AG04450 (cell line): Measurements from ENCODE around the gene SLAMF9. TPM values are rescaled to one million over a fixed set of nuclear protein-coding genes. Genes with fewer than 3 reads are reported as not detected.

Source experiments
- CTCF ChIA-PET: fragments of 300-600, 350-600 bp; formaldehyde crosslinking; extraction: SDS; loops from one replicate; lab custom pipeline; 2022; ENCODE audit warnings: antibody characterized with exemption, inconsistent platforms; lab: Charles Lee
- POLR2A ChIA-PET: fragments of 350-600 bp; formaldehyde crosslinking; extraction: SDS; loops from one replicate; lab custom pipeline; 2021; ENCODE audit warnings: antibody characterized with exemption, inconsistent platforms; lab: Yijun Ruan, JAX
- DNase-seq: peaks from one replicate; pipeline ENCODE4 v3.0.0-alpha.2; 2011; ENCODE audit warnings: low read depth, low spot score
- H3K27ac ChIP-seq: one replicate; pipeline ENCODE4 v1.5.1; 2012; ENCODE audit warnings: low read depth, low read length, control low read depth
- H3K27me3 ChIP-seq: one replicate; pipeline ENCODE4 v1.6.0; 2012; ENCODE audit warnings: low read length; ENCODE audit not compliant: control insufficient read depth, insufficient read depth
- H3K4me3 ChIP-seq: 2 replicates; pipeline ENCODE4 v1.5.1; 2011; ENCODE audit warnings: mild to moderate bottlenecking, low read depth, low read length, control low read depth
- H3K9me3 ChIP-seq: 2 replicates; pipeline ENCODE4 v1.5.1; 2012; ENCODE audit warnings: low read length; ENCODE audit not compliant: control insufficient read depth, insufficient read depth
- polyA plus RNA-seq: library from polyadenylated mRNA; depleted of rRNA; stranded (reverse); fragments of >200 nt; gene quantifications from 2 replicates; pipeline ENCODE4 v1.2.3, GENCODE V29; 2011
- TF ChIP-seq, protein P1 (sequence below): IDR thresholded peaks from 2 replicates; pipeline ENCODE4 v1.5.1; 2011; ENCODE audit warnings: low read depth, low read length, control low read depth, inconsistent platforms

Gene SLAMF9
- polyA plus RNA-seq, 1 experiment = not detected

- peaks cover 23% of the 10 kb centered on the region for H3K27me3 ChIP-seq
- POLR2A ChIA-PET = no interaction called here
Measured at GRCh38 chr1:159985473-159985872, 31.4 kb upstream of the SLAMF9 start.

DNA sequence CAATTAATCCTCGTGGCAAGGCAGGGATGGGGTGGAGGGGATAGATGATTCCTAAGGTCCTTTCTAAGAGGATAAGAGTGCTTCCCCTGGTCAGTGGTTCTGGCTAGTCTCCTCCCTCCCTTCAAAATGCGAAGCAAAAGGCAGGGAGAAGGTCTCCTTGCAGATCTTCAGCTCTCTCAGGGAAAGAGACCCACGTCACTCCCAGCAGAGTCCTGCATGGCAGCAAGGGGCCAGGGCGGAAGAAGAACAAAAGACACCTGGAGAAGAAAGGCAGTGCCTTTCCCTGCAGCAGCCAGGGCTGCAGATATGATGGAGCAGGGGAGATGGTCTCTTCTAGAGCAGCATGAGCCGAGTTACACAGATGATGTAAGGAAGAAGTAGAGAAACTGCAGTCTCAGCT is 29.6 kb upstream of the SLAMF9 start:
- no peak for DNase-seq
- H3K9me3 ChIP-seq = no peaks in the 10 kb centered on the region
- TF ChIP-seq, protein P1, sequence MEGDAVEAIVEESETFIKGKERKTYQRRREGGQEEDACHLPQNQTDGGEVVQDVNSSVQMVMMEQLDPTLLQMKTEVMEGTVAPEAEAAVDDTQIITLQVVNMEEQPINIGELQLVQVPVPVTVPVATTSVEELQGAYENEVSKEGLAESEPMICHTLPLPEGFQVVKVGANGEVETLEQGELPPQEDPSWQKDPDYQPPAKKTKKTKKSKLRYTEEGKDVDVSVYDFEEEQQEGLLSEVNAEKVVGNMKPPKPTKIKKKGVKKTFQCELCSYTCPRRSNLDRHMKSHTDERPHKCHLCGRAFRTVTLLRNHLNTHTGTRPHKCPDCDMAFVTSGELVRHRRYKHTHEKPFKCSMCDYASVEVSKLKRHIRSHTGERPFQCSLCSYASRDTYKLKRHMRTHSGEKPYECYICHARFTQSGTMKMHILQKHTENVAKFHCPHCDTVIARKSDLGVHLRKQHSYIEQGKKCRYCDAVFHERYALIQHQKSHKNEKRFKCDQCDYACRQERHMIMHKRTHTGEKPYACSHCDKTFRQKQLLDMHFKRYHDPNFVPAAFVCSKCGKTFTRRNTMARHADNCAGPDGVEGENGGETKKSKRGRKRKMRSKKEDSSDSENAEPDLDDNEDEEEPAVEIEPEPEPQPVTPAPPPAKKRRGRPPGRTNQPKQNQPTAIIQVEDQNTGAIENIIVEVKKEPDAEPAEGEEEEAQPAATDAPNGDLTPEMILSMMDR = no peak
- ChIA-PET POLR2A (no interaction called here), CTCF (interaction anchor here (5.0 kb wide), 1 partner anchor 23 kb away, joined by 38 read pairs; no protein-coding TSS in a partner anchor)
- H3K4me3 ChIP-seq = no peak overlapping the region
- peaks cover 24% of the 10 kb centered on the region for H3K27me3 ChIP-seq
- H3K27ac ChIP-seq = no peak overlapping the region

More at GRCh38 chr1:159985473-159985872, 31.4 kb upstream of the SLAMF9 start:
- DNase-seq = no peak
- H3K27ac ChIP-seq = no peak overlapping the region
- TF ChIP-seq, protein P1 = no peak
- CTCF ChIA-PET = interaction anchor here (5.0 kb wide), 1 partner anchor 21 kb away, joined by 38 read pairs; no protein-coding TSS in a partner anchor
- no peaks in the 10 kb centered on the region for H3K9me3 ChIP-seq
- H3K4me3 ChIP-seq = no peak overlapping the region

GRCh38 chr1:159982280-159982679 is 28.2 kb upstream of the SLAMF9 start:
- TF ChIP-seq, protein P1 = no peak
- no peak for DNase-seq
- Histone ChIP-seq H3K4me3 (no peak overlapping the region), H3K27ac (no peak overlapping the region), H3K27me3 (peaks cover 25% of the 10 kb centered on the region), H3K9me3 (no peaks in the 10 kb centered on the region)
- ChIA-PET POLR2A (no interaction called here), CTCF (interaction anchor here (5.0 kb wide), 1 partner anchor 24 kb away, joined by 38 read pairs; no protein-coding TSS in a partner anchor)

GRCh38 chr1:159981351-159982055 is 27.5 kb upstream of the SLAMF9 start:
- TF ChIP-seq, protein P1 = no peak
- Histone ChIP-seq H3K27me3 (peaks cover 26% of the 10 kb centered on the region), H3K4me3 (no peak overlapping the region), H3K9me3 (no peaks in the 10 kb centered on the region), H3K27ac (no peak overlapping the region)
- ChIA-PET CTCF (interaction anchor here (5.0 kb wide), 1 partner anchor 25 kb away, joined by 38 read pairs; no protein-coding TSS in a partner anchor), POLR2A (no interaction called here)
- DNase-seq = no peak

DNA sequence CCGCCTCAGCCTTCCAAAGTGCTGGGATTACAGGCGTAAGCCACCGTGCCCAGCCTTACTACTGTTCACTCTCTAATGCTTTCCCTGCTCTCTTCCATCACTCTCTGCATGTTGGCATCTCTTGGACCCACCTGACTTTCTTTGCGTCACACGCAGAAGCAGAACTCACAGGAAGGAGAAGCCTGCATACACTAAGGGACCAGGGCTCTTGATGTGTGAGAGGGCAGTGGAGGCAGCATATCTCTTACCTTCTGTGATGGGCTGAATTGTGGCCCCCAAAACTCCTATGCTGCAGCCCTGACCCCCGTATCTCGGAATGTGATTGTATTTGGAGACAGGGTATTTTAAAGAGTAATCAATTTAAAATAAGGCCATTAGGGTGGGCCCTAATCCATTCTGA is 26.7 kb upstream of the SLAMF9 start:
- ChIA-PET POLR2A (no interaction called here), CTCF (interaction anchor here (5.0 kb wide), 1 partner anchor 26 kb away, joined by 38 read pairs; no protein-coding TSS in a partner anchor)
- Histone ChIP-seq H3K27ac (no peak overlapping the region), H3K27me3 (peaks cover 27% of the 10 kb centered on the region), H3K9me3 (no peaks in the 10 kb centered on the region), H3K4me3 (no peak overlapping the region)
- DNase-seq = no peak
- TF ChIP-seq, protein P1 = no peak
